ENCODE measurements around the gene TSLP.

The TSLP gene

DNA sequence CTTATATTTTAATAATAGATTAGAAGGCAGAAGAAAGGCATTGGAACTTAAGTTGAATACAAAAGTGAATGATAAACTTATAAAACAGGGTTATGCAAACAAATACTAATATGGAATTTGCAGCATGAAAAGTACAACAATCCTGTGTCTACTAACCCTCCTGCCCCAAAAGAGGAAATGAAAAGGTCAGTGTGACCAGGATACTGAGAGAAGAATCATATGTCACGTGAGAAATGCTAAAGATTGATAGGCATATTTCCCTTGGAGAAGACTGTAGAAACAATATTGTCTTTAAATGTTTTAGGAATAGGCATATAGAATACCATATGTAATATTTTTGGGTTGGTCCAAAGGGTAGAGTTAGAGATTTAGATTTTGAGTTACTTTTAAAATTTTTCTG lies 24.5 kb downstream of the TSLP start:
- DNase-seq (ENCODE audit: low read depth in 2 of 2) = no peak

DNA sequence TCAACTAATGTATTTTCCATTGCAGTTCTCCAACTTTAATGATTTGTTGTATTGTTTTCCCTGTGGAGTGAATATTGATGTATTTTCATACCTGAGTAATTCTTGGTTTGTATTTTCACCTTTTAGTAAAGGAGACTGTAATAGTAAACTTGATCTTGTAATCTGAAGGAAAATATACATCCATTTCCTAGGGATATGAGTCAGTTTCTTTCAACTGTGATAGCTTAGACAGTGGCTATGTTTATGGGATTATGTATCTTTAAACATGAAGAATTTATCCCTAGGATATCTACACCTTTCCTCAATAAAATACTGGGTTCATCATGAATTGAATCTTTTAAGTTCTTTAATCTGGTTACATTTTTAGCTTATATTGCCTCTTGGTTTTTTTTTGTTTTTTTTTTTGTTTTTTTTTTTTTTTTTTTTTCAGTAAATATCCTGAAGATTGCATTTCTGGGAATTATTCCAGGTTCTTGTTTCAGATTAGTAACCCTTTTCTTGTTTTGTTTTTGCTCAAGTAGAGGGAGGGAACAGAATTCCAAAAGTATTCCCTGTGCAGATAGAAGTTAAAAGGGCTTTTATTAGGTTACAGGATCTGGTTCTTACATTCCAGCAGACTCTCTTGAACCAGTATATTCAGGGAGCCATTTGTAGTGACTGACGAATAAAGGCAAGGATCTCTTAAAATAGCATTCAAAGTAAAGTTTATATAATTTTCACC lies 27.7 kb downstream of the TSLP start:
- DNase-seq (ENCODE audit: low read depth in 2 of 2) = no peak

DNA sequence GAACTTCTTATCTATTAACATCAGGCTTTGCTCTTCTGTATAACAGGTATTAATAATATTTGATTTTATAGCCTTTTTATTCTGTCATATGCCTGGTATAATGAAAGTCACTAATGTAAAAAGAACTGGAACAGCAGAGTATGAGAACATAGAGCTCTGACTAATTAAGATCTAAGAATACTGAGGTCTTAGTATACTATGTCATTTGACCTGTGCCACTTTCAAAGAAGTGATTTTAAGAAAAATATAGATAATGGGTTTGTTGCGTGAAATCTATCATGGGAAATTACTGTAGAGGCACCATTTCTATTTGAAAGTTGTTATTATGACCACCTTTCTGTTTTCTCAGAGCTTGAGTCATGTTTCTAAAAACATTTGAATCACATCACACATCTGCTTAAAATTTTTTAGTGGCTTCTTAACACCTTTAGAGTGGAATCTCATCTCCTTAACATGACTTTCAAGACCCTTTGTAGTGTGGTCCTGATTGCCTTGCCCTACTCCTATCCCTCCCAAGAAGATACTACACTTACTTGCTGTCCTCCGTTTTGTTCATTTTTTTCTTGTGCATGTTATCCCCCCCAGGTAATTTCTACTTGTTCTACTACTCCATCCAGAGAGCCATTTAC lies 34.9 kb downstream of the TSLP start:
- no peak for DNase-seq (ENCODE audit: low read depth in 2 of 2)

DNA sequence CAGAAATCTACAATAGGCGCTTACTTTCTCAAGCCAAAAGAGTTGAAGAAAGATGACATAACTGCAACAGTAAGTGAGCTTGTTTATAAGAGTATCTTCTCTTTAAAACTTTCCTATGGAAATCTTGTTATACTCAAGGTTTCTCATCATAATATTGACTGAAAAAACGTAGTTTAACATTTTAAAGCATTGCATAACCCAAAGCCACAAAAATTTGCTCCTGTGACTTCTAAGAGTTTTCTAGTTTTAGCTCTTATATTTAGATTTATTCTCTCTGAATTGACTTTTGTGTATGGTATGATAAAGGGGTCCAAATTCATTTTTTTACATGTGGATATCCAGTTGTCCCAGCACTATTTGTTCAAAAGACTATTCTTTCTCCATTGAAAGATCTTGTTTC lies 35.9 kb downstream of the TSLP start:
- DNase-seq (ENCODE audit: low read depth in 2 of 2) = no peak

DNA sequence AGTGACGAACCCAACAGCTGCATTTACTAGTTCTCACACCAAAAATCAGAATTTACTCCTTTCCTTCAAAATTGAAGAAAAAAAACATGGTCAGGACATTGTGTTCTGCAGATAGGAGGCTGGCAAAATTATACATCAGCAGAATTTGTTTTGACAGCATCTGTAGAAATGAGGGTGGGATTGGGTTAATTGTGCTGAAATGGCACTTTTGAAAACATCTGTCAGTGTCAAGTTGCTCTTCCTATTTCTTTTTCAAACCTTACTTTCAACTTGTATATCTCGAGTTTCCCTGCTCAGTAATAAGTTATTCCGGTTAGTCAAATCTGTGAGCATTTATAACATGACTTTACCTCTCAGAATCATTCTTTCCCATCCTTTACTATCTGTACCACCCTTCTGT lies 40.4 kb downstream of the TSLP start:
- no peak for DNase-seq (ENCODE audit: low read depth in 2 of 2)

DNA sequence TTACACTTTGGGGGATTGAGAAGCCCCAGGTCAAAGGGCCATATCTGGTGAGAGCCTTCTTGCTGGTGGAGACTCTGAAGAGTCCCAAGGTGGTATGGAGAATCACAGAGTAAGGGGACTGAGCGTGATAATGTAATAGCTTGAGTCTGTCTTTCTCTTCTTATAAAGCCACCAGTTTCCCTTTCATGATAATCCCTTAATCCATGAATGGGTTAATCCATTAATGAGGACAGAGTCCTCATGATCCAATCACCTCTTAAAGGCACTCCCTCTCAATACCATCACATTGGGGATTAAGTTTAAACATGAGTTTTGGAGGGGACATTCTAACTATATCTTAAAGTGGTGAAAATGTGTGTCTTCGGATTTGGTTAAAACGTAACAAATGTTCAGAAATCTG lies 42.2 kb downstream of the TSLP start:
- no peak for DNase-seq (ENCODE audit: low read depth in 2 of 2)

DNA sequence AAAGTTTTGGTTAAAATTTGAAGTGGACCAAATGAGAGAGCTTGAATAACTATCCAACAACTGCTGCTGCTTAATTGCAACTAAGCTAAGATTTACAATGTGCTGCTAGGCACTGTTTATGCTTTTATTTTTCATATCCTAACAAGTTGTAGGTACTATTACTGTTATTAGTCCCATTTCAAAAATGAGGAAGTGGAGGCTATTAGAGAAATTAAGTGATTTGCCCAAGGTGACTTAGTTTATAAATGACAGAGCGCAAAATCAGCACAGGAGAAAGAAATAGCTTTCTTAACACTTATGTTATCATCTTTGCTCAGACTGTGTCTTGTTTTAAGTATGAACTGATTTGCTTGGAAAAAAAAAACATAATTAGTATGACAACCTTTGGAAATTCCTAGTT lies 43.7 kb downstream of the TSLP start:
- no peak for DNase-seq (ENCODE audit: low read depth in 2 of 2)

DNA sequence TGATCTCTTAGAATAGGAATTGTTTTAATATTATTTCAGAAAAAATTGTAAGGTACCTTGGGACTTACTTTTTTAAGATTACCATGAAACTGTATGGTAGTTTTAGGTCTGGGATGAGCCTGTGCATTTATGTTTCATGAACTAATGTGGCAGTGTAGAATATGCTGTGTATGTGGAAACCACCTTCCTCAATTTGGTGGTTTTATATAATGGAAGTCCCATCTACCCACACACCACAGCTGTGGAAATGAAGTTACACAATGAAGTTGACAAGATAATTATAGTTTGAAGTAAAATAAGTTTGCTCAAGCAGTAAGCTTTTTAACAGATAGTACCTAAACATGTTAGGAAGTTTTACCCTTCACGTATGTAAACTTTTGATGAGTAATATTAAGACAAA lies 45.0 kb downstream of the TSLP start:
- no peak for DNase-seq (ENCODE audit: low read depth in 2 of 2)

DNA sequence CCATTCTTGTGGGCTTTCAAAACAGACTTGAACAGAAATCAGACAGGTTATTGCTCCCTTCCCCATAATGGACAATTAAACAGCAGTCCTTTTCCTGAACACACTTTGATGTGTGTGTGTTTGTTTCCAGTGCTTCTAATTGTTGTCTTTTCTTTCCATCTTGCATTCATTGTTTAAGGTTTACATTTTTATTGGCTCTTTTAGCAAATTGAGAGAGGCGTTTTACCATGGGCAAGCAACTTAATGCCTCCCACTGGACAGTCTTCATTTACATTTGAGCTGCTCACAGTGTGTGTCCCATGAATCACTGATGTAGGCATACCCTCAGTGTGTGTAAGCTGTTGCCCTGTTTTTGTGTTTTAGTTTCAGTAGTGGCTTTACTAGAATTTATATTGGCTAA lies 45.6 kb downstream of the TSLP start:
- DNase-seq (ENCODE audit: low read depth in 2 of 2) = no peak

DNA sequence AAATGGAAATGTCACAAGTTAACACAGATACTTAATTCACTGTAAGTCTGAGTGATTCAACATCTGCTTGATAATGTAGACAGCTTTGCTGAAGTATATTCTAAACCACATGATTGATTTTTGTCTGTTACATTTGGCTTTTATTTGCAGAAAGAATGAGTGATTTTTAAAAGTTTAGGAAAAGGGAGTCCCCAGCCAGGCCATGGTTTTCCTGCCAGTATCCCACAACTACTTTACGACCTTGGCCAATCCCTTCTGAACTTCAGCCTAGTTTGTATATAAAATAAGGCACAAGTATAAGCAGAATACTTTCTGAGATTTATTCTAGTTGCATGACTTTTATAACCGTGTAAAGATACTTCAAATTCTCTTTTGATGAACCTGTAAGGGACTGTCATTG lies 47.7 kb downstream of the TSLP start:
- DNase-seq (ENCODE audit: low read depth in 2 of 2) = no peak

DNA sequence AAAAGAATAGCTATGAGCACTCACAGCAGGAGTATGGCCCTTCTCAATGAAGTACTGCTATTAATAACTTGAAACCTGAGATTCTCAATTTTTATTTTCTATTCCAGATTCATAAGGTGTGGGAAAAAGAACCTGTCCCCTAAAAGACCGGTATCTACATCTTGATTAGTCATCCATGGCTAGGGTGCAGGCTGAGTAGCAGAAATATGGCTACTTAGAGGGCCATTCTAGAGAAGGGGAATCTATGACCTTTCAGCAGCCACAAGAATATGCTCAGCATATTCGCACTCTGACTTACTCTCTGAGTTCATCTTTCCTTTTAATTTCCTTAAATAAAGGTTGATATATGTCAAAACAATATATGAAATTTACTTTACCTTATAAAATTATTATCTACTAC lies 48.3 kb downstream of the TSLP start:
- no peak for DNase-seq (ENCODE audit: low read depth in 2 of 2)

DNA sequence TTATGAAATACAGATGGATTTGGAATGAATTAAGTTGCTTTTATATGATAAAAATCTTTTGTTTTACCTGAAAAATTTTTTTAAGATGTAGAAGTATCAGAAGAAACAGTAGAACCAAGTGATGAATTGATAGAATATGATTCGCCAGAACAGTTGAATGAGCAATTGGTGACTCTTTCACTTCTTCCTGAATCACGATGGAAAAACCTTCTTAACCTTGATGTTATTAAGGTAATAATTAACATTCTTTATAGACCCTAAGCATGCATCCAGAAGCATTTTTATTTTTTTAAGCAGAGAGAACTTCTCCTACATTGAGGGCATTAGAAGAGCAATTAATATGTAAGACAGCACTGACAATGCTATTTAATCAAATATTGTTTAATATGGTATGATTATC lies 49.4 kb downstream of the TSLP start:
- no peak for DNase-seq (ENCODE audit: low read depth in 2 of 2)

DNA sequence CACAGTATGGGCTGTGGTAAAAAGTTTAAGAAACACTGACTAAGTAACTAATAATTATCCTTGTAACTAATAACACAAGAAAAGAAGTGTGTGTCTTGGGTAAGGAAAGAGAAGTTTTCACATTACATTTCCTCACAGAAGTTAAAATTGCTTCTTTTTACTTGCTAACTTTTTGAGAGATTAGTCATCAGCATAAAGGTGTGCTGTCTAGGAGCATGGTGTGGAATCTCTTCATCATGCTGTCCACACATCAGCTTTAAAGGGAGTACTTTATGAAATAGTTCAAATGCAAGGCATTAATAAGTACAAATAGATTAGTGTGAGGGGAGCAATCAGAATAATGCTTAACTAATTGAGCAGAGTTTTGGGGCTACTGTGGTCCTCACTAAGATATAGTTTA lies 50.4 kb downstream of the TSLP start:
- no peak for DNase-seq (ENCODE audit: low read depth in 2 of 2)

DNA sequence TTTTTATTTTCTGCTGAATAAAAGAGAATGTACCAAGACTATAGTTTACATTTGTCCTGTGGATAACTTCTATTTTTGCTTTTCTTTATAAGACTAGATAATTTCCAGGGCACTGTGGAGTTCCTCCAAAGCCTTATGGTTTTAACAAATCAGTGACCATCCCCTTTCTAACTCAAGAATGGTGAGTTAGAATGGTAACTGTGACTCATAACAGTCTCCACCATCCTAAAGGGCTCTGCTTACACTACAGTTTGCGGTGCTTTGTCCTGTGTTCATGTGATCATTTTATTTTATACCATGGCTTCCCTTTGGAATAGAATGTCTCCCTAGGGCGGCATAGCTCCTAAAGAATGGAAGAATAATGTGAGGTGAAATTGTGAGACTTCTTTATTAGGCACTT lies 50.9 kb downstream of the TSLP start:
- DNase-seq (ENCODE audit: low read depth in 2 of 2) = no peak

DNA sequence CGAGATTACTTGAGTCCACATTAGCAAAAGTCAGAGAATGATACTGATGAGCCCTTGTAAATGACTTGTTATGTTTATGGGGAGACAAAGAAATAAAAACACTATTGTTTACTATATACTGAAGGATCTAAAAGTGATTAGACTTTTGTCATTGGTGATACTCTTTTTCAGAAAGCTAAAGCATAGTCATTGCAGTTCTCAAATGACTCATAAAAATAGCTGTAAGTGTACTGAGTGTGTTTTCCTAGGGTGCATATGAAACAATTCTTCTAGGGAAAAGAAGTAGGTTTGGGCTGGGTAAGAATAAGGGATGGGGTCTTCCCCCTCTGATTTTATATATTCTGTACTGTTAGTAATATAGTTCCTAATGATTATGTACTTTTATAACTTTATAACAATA lies 53.3 kb downstream of the TSLP start:
- DNase-seq (ENCODE audit: low read depth in 2 of 2) = no peak

DNA sequence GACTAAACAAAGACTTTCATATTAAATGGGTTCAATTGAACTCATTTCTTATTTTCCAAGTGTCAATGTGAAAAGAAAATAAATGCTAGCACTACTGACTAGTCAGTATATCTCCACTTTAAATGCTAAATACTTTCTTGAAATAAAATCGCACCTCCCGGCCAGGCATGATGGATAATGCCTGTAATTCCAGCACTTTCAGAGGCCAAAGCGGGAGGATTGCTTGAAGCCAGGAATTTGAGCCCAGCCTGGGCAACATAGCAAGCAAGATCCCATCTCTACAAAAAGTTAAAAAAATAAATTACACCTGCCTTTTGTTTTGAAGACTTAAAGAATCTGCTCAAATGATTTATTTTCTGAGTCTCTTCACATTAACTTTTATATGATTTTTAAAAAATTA lies 55.4 kb downstream of the TSLP start:
- no peak for DNase-seq (ENCODE audit: low read depth in 2 of 2)
